A549 (cell line): Measurements from ENCODE around the gene MATN3. TPM values are rescaled to one million over a fixed set of nuclear protein-coding genes. Genes with fewer than 3 reads are reported as not detected.

Experiments
- ATAC-seq, 2 experiments: fragments of 200-7000 bp in 1 of 2; fragments of >200 bp in 1 of 2; cut with Nextera tagmentation in 1 of 2; cut with Tn5 transposase in 1 of 2; 3 replicates each; pipeline versions ENCODE4 v1.8.0 to v1.9.1; 2018 to 2020; ENCODE audit warnings: mild to moderate bottlenecking in 1 of 2, moderate library complexity in 1 of 2
- CTCF ChIA-PET: fragments of 300-600 bp; sonication (Branson Sonifier 250); formaldehyde crosslinking; extraction: SDS; loops from one replicate; lab custom pipeline; 2021; ENCODE audit warnings: antibody characterized with exemption, inconsistent platforms; lab: Yijun Ruan, JAX
- POLR2A ChIA-PET: fragments of 350-600 bp; formaldehyde crosslinking; extraction: SDS; loops from one replicate; lab custom pipeline; 2021; ENCODE audit warnings: antibody characterized with exemption, inconsistent platforms; lab: Yijun Ruan, JAX
- DNase-seq, 2 experiments: peaks; one replicate each; pipeline versions ENCODE4 v3.0.0 to v3.0.0-alpha.2; 2011 to 2016; ENCODE audit warnings: low read depth in 1 of 2, low spot score in 1 of 2
- FAIRE-seq: peaks from 2 replicates; lab custom pipeline; 2011; peaks lifted over from hg19 to GRCh38; lab: Jason Lieb, UNC
- H3K27ac ChIP-seq, 2 experiments: fragments of >200 bp; sonication (Bioruptor Twin); formaldehyde crosslinking; 3 replicates each; pipeline ENCODE4 v1.5.1; 2016 to 2017
- H3K4me1 ChIP-seq: fragments of >200 bp; sonication (Bioruptor Twin); formaldehyde crosslinking; 3 replicates; pipeline ENCODE4 v1.6.1; 2016
- H3K4me2 ChIP-seq: fragments of >200 bp; sonication (Bioruptor Twin); formaldehyde crosslinking; 3 replicates; pipeline ENCODE4 v1.6.1; 2016
- H3K4me3 ChIP-seq: fragments of >200 bp; sonication (Bioruptor Twin); formaldehyde crosslinking; 3 replicates; pipeline ENCODE4 v1.5.1; 2016
- H3K9me3 ChIP-seq: fragments of >200 bp; sonication (Bioruptor Twin); formaldehyde crosslinking; 3 replicates; pipeline ENCODE4 v1.6.1; 2016
- ATOH8 ChIP-seq: fragments of 250-450 bp; sonication (Bioruptor Pico); IDR thresholded peaks from 2 replicates; pipeline ENCODE4 v1.5.0; 2020; ENCODE audit warnings: low read depth, mild to moderate bottlenecking, moderate library complexity
- BCL3 ChIP-seq: fragments of >200 bp; sonication (Bioruptor Twin); formaldehyde crosslinking; IDR thresholded peaks from 3 replicates; pipeline ENCODE4 v1.6.1; 2016
- BHLHE40 ChIP-seq: IDR thresholded peaks from 2 replicates; pipeline ENCODE4 v1.6.1; 2012; ENCODE audit warnings: low read depth, low read length, inconsistent platforms
- CBX8 ChIP-seq: fragments of 200-600 bp; sonication (generic); IDR thresholded peaks from 2 replicates; pipeline ENCODE4 v1.6.1; 2016
- CHD2 ChIP-seq: fragments of 150-350 bp; IDR thresholded peaks from 2 replicates; pipeline ENCODE4 v1.6.1; 2014; ENCODE audit warnings: low read length; ENCODE audit not compliant: partially characterized antibody
- E2F6 ChIP-seq: IDR thresholded peaks from 2 replicates; pipeline ENCODE4 v1.6.1; 2012; ENCODE audit warnings: low read depth, borderline replicate concordance
- EHMT2 ChIP-seq: fragments of 200-600 bp; sonication (generic); IDR thresholded peaks from 2 replicates; pipeline ENCODE4 v1.6.1; 2016; ENCODE audit warnings: antibody characterized with exemption, low read depth, mild to moderate bottlenecking, moderate library complexity
- EP300 ChIP-seq, 2 experiments: fragments of >200 bp; sonication (Bioruptor Twin); formaldehyde crosslinking; IDR thresholded peaks; 2 replicates in 1 of 2; 3 replicates in 1 of 2; pipeline ENCODE4 v1.6.1; 2016 to 2017
- ESRRA ChIP-seq: fragments of 150-350 bp; IDR thresholded peaks from 2 replicates; pipeline ENCODE4 v1.6.1; 2014; ENCODE audit warnings: mild to moderate bottlenecking, low read length, borderline replicate concordance
- FOXS1 ChIP-seq: fragments of 250-450 bp; sonication (Bioruptor Pico); IDR thresholded peaks from 2 replicates; pipeline ENCODE4 v1.5.0; 2020; ENCODE audit warnings: mild to moderate bottlenecking, moderate library complexity
- GATA3 ChIP-seq: IDR thresholded peaks from 2 replicates; pipeline ENCODE4 v1.6.1; 2012; ENCODE audit warnings: borderline replicate concordance
- HDAC2 ChIP-seq: fragments of 200-600 bp; sonication (generic); IDR thresholded peaks from 2 replicates; pipeline ENCODE4 v1.6.1; 2016
- HEYL ChIP-seq: fragments of 250-450 bp; sonication (Bioruptor Pico); IDR thresholded peaks from 2 replicates; pipeline ENCODE4 v1.8.0; 2021; ENCODE audit warnings: mild to moderate bottlenecking, moderate library complexity
- HOXB13 ChIP-seq: fragments of 250-450 bp; sonication (Bioruptor Pico); IDR thresholded peaks from 2 replicates; pipeline ENCODE4 v1.5.0; 2020; ENCODE audit warnings: low read depth, mild to moderate bottlenecking, moderate library complexity
- JUN ChIP-seq, 2 experiments: fragments of >200 bp; sonication (Bioruptor Twin); formaldehyde crosslinking; IDR thresholded peaks; 2 replicates in 1 of 2; 3 replicates in 1 of 2; pipeline ENCODE4 v1.6.1; 2016 to 2017
- KDM1A ChIP-seq: fragments of 200-600 bp; sonication (generic); IDR thresholded peaks from 2 replicates; pipeline ENCODE4 v1.6.1; 2016; ENCODE audit warnings: low read depth, mild to moderate bottlenecking
- KDM5A ChIP-seq: fragments of 200-600 bp; sonication (generic); IDR thresholded peaks from 2 replicates; pipeline ENCODE4 v1.6.1; 2016; ENCODE audit warnings: antibody characterized with exemption, mild to moderate bottlenecking
- MAFK ChIP-seq: fragments of 450-650 bp; IDR thresholded peaks from 2 replicates; pipeline ENCODE4 v1.6.1; 2014; ENCODE audit not compliant: partially characterized antibody
- MAX ChIP-seq: IDR thresholded peaks from 2 replicates; pipeline ENCODE4 v1.6.1; 2012
- MYC ChIP-seq: IDR thresholded peaks from 2 replicates; pipeline ENCODE4 v1.6.1; 2012; ENCODE audit warnings: mild to moderate bottlenecking, inconsistent platforms, low read length, improper control_type of control experiment, borderline replicate concordance
- NFE2L2 ChIP-seq: fragments of 150-350 bp; conservative IDR thresholded peaks from 2 replicates; pipeline ENCODE4 v1.6.1; 2014; ENCODE audit warnings: low read length
- NPAS2 ChIP-seq: fragments of 250-450 bp; sonication (Bioruptor Pico); IDR thresholded peaks from 2 replicates; pipeline ENCODE4 v1.8.0; 2022; ENCODE audit warnings: mild to moderate bottlenecking, moderate library complexity, borderline replicate concordance
- NR3C1 ChIP-seq: fragments of >200 bp; sonication (Bioruptor Twin); formaldehyde crosslinking; IDR thresholded peaks from 3 replicates; pipeline ENCODE4 v1.6.1; 2017
- PHF8 ChIP-seq: fragments of 200-600 bp; sonication (generic); IDR thresholded peaks from 2 replicates; pipeline ENCODE4 v1.6.1; 2016; ENCODE audit warnings: low read depth, mild to moderate bottlenecking, antibody characterized with exemption, moderate library complexity, borderline replicate concordance
- POLR2A ChIP-seq: IDR thresholded peaks from 2 replicates; pipeline ENCODE4 v1.6.1; 2012; ENCODE audit warnings: mild to moderate bottlenecking, low read length
- RCOR1 ChIP-seq: fragments of 150-350 bp; IDR thresholded peaks from 2 replicates; pipeline ENCODE4 v1.6.1; 2014; ENCODE audit warnings: antibody characterized with exemption, low read length, low read depth
- RFX5 ChIP-seq: fragments of 450-650 bp; IDR thresholded peaks from 2 replicates; pipeline ENCODE4 v1.7.1; 2014; ENCODE audit warnings: antibody characterized with exemption, mild to moderate bottlenecking, moderate library complexity
- RNF2 ChIP-seq: fragments of 200-600 bp; sonication (generic); IDR thresholded peaks from 2 replicates; pipeline ENCODE4 v1.6.1; 2016; ENCODE audit warnings: low read depth, mild to moderate bottlenecking, antibody characterized with exemption, moderate library complexity, borderline replicate concordance
- SMC3 ChIP-seq: fragments of >200 bp; sonication (Bioruptor Twin); formaldehyde crosslinking; IDR thresholded peaks from 3 replicates; pipeline ENCODE4 v1.6.1; 2018; ENCODE audit warnings: inconsistent platforms
- TP53 ChIP-seq: fragments of 250-450 bp; sonication (Bioruptor Pico); IDR thresholded peaks from 2 replicates; pipeline ENCODE4 v1.5.0; 2021; ENCODE audit warnings: mild to moderate bottlenecking, moderate library complexity
- USF2 ChIP-seq: fragments of 450-650 bp; IDR thresholded peaks from 2 replicates; pipeline ENCODE4 v1.6.1; 2014; ENCODE audit warnings: antibody characterized with exemption
- WGBS: methylation state at CpG from one replicate; pipeline ENCODE4 v1.1.6; 2017; ENCODE audit errors: missing lambda C conversion rate; 5-methylcytosine and 5-hydroxymethylcytosine counted together
- polyA plus RNA-seq, 4 experiments: library from polyadenylated mRNA; depleted of rRNA in 3 of 4; stranded (reverse); fragments of >200 nt; fragmentation: RNase III in 1 of 4; extraction: RNeasy Plus Mini Kit Qiagen cat#74134 plus additional on column Dnase treatment in 1 of 4; gene quantifications; 2 replicates in 3 of 4; 3 replicates in 1 of 4; pipeline ENCODE4 v1.2.3, GENCODE V29; 2011 to 2017

Gene MATN3
- polyA plus RNA-seq, 2 of the 4 experiments (the other 2 are of a cell fraction): 14.2 to 16.8 TPM

DNA sequence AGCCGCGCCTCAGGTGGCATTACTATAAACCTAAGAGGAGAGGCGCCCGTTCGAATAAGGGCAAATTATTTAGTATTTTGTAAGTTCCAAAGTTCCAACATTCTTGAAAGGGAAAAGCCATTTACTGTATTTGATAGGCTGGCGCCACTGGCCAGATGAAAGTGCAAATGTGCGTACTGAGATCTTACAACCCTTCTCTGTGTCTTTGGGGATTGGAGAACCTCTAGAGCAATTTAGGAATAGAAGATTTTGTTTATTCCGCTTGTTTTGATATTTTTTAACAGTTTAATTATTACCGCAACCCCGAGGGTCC, 22.1 kb downstream of the MATN3 start:
- ChIA-PET CTCF (interaction anchor here (1.1 to 1.5 kb wide), 3 partner anchors 34 to 108 kb away, joined by 3 to 4 read pairs (median 3); no protein-coding TSS in a partner anchor), POLR2A (interaction anchor here (0.7 to 1.5 kb wide), 6 partner anchors 9 to 452 kb away, joined by 3 to 16 read pairs (median 4); partner anchors contain the start of gene LAPTM4A)
- DNase-seq (no peak), FAIRE-seq (no peak), ATAC-seq (no peak; a peak in 1 of 6 replicates)
- Histone ChIP-seq H3K4me2 (peak overlapping the region; percentile 91), H3K9me3 (no peaks in the 10 kb centered on the region), H3K4me3 (peak overlapping the region; percentile 68), H3K27ac (peak overlapping the region; percentile 73 to 89), H3K4me1 (peaks cover 17% of the 10 kb centered on the region)
- WGBS: 15% methylated on average over 10 of the region's 10 CpGs
- TF ChIP-seq PHF8 (peak; percentile 41; the same call in 1 of the 2 replicates), CBX8 (no peak), RNF2 (peak; percentile 59; the same call in 1 of the 2 replicates)

DNA sequence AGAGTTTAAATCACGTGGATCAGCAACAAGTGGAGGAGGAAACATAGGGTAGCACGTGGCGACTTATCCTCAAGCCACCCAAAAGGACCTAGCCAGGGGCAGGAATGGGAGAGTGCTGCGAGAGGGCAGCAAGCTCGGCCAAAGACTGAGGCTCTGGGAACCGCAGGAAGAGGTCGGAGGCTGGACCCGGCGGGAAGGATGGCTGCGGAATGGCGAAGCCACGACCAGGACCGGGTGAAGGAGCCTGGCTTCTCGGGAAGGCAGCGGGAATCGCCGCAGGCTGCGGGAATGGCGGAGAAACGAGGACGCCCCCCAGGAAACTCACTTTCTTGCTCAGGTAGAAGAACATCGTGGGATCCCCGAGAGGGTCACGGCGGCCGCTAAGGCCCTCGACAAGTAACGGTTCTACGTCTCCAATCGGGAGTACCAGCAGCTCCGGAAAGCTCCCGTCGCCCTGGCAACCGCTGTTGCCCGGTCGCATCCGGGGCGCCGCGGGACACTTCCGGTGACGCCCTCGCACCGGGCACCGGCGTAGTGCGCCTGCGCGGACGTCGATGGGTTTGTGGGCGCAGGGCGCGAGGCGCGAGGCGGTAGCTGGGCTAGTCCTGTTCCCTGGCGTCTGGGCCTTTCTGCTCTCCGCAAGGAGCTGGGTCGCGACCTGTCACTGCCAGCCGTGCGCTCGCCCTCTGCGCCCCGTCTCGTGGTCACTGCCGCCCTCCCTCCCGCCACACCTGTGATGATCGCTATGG, 22.6 kb downstream of the MATN3 start, which contains the start of gene WDR35:
Gene WDR35, minus strand, starts transcription at position 439 of the 749 bp plus-strand sequence. Its CDS starts 90 bp downstream, at position 349.
- DNase-seq: peak; percentile 94 to 98
- ChIA-PET CTCF (interaction anchor here (1.1 to 1.5 kb wide), 4 partner anchors 9 to 108 kb away, joined by 3 to 4 read pairs (median 3); no protein-coding TSS in a partner anchor), POLR2A (interaction anchor here (0.7 to 1.5 kb wide), 9 partner anchors 8 to 451 kb away, joined by 3 to 16 read pairs (median 4); partner anchors contain the start of genes LAPTM4A and MATN3)
- FAIRE-seq: peak; percentile 23
- Histone ChIP-seq H3K27ac (peak within 1 kb of the TSS; percentile 73 to 89), H3K9me3 (no peaks in the 10 kb centered on the region)
- WGBS: under 1% methylated on average over 59 of the region's 70 CpGs
- TF ChIP-seq NR3C1 (no peak), MYC (0 out of 2 replicates have a peak, but pooled peaks have one; percentile 22), KDM5A (0 out of 2 replicates have a peak, but pooled peaks have one; percentile 53), CHD2 (peak; percentile 31), JUN (IDR thresholded peaks at IDR 0.05) (peak; percentile 84 to 96), RCOR1 (no peak), E2F6 (peak; percentile 97), EP300 (IDR thresholded peaks at IDR 0.05) (no peak), ATOH8 (CRISPR knock-in tag) (no peak), KDM1A (0 out of 2 replicates have a peak, but pooled peaks have one; percentile 54), RFX5 (no peak; the same call in 1 of the 2 replicates), GATA3 (peak; percentile 27; the same call in 1 of the 2 replicates), BHLHE40 (no peak), USF2 (peak; percentile 59), SMC3 (no peak), EHMT2 (no peak), NPAS2 (0 out of 2 replicates have a peak, but pooled peaks have one; percentile 57), ESRRA (no peak), HDAC2 (0 out of 2 replicates have a peak, but pooled peaks have one; percentile 32), MAFK (no peak), HEYL (CRISPR knock-in tag) (no peak), HOXB13 (peak; percentile 25; the same call in 1 of the 2 replicates), POLR2A (peak; percentile 99), NFE2L2 (no peak), TP53 (no peak), PHF8 (peak; percentile 79; the same call in 1 of the 2 replicates), FOXS1 (no peak), MAX (peak; percentile 88), BCL3 (peak; percentile 94)
- TF ChIP-seq, all 56 proteins: peak for 15
- Histone ChIP-seq H3K4me1 (peaks cover 17% of the 10 kb centered on the region), H3K4me3 (peak within 1 kb of the TSS; percentile 68), H3K4me2 (peak within 1 kb of the TSS; percentile 91)
- ATAC-seq: peak; percentile 98
